ENCODE results near the gene PTGFR. TPM values are rescaled to one million over a fixed set of nuclear protein-coding genes. Genes with fewer than 3 reads are reported as not detected.

The PTGFR gene
- total and polyA plus RNA-seq, 2 of the 13 experiments (the other 11 are each of a cell fraction or from before 2014, with no cell fraction given), result not detected

DNA sequence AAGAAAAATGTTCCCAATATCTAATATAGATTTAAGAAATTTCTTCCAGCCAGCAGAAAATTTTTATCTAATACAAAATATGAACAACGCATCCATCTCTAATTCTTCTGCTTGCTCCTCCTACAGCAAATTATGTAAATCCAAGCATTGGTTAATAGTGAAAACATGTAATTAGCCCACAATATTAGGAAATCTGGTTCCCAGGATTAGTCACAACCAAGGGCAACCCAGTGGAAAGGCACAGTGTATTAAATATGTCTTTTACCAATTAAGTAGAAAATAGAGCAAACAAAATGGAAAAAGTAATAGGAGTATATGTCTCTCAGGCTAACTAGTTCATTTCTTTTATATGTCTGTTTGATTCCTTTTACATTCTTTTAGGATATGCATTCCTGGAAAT, 70.0 kb downstream of the PTGFR start:
- Histone ChIP-seq H4K20me1 (ENCODE audit: insufficient read depth, low read length) (no peaks in the 10 kb centered on the region), H3K4me2 (ENCODE audit: low read depth, low read length) (no peak overlapping the region), H2AFZ (ENCODE audit: low read length) (no peak overlapping the region), H3K4me3 (replicated peaks in 1 of 3; ENCODE audit: insufficient read depth in 1 of 3, low read depth in 2 of 3, low read length in 3 of 3) (no peak overlapping the region), H3K36me3 (replicated peaks in 1 of 2; ENCODE audit: control insufficient read depth in 1 of 2, insufficient read depth in 2 of 2, low read length in 2 of 2) (no peaks in the 10 kb centered on the region), H3K4me1 (ENCODE audit: insufficient read depth, low read length) (no peaks in the 10 kb centered on the region), H3K9me3 (ENCODE audit: low read length) (no peaks in the 10 kb centered on the region), H3K27me3 (ENCODE audit: control insufficient read depth in 1 of 2, insufficient read depth in 2 of 2, low read length in 2 of 2) (no peaks in the 10 kb centered on the region), H3K9ac (ENCODE audit: insufficient read depth, low read depth, low read length) (no peak overlapping the region), H3K27ac (ENCODE audit: extremely low read length, insufficient read depth, low read length) (no peak overlapping the region), H3K79me2 (ENCODE audit: insufficient read depth, low read length) (no peaks in the 10 kb centered on the region)
- TF ChIP-seq KAT2B (IDR thresholded peaks at IDR 0.05; ENCODE audit: borderline replicate concordance, low read depth, low read length) (no peak), ZNF121 (CRISPR knock-in tag; IDR thresholded peaks at IDR 0.05) (no peak)
- TF ChIP-seq, protein P1, sequence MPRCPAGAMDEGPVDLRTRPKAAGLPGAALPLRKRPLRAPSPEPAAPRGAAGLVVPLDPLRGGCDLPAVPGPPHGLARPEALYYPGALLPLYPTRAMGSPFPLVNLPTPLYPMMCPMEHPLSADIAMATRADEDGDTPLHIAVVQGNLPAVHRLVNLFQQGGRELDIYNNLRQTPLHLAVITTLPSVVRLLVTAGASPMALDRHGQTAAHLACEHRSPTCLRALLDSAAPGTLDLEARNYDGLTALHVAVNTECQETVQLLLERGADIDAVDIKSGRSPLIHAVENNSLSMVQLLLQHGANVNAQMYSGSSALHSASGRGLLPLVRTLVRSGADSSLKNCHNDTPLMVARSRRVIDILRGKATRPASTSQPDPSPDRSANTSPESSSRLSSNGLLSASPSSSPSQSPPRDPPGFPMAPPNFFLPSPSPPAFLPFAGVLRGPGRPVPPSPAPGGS (CRISPR knock-in tag; IDR thresholded peaks at IDR 0.05), result no peak
- DNase-seq (ENCODE audit: low spot score), result no peak
- no TSS peak for BruUV-seq (replicated peaks)
- ChIA-PET CTCF (ENCODE audit: low intra/inter-chr PET ratio, low total read pairs) (no interaction called here), POLR2A (no interaction called here)
- no peak for FAIRE-seq
- no peak for ATAC-seq
- intact Hi-C loops (cut with micrococcal nuclease; ENCODE audit: unreplicated experiment) (no loop called here), in situ Hi-C loops (cut with HindIII; ENCODE audit: extremely low pct_ligation_motif_present, low pct_unique_long_range_greater_than_20kb) (no loop called here)
- WGBS (ENCODE audit: low lambda C conversion rate), result 3% methylated on average over 1 of the region's 1 CpG

DNA sequence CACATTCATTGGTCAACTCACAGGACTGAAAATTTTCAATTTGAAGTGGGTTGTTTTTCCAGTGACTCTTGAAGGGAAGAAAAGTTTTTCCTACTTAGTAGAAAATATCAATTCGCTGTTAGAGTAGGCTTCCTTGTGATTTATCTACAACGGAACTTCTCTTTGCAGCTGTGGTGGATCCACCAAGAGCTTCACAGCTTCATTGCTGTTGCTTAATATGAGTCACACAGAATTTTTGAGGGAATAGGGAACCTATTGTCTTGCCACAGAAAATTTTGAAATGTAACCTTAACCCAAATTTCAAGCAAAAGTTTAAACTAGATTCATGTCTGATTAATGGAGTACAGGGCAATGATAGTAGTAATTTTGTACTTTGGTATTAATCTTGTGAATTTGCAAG, 71.1 kb downstream of the PTGFR start:
- no TSS peak for BruUV-seq (replicated peaks)
- no peak for FAIRE-seq

More for the DNA sequence above, 71.1 kb downstream of the PTGFR start:
- intact Hi-C loops (cut with micrococcal nuclease; ENCODE audit: unreplicated experiment), result no loop called here
- no peak for ATAC-seq
- Histone ChIP-seq H3K27ac (ENCODE audit: extremely low read length, insufficient read depth, low read length) (no peak overlapping the region), H3K4me2 (ENCODE audit: low read depth, low read length) (no peak overlapping the region), H3K4me1 (ENCODE audit: insufficient read depth, low read length) (no peaks in the 10 kb centered on the region), H3K79me2 (ENCODE audit: insufficient read depth, low read length) (no peaks in the 10 kb centered on the region), H3K9me3 (ENCODE audit: low read length) (no peaks in the 10 kb centered on the region), H3K27me3 (ENCODE audit: control insufficient read depth in 1 of 2, insufficient read depth in 2 of 2, low read length in 2 of 2) (no peaks in the 10 kb centered on the region), H3K4me3 (replicated peaks in 1 of 3; ENCODE audit: insufficient read depth in 1 of 3, low read depth in 2 of 3, low read length in 3 of 3) (no peak overlapping the region), H2AFZ (ENCODE audit: low read length) (no peak overlapping the region), H4K20me1 (ENCODE audit: insufficient read depth, low read length) (no peaks in the 10 kb centered on the region), H3K36me3 (replicated peaks in 1 of 2; ENCODE audit: control insufficient read depth in 1 of 2, insufficient read depth in 2 of 2, low read length in 2 of 2) (no peaks in the 10 kb centered on the region), H3K9ac (ENCODE audit: insufficient read depth, low read depth, low read length) (no peak overlapping the region)
- in situ Hi-C loops (cut with HindIII; ENCODE audit: extremely low pct_ligation_motif_present, low pct_unique_long_range_greater_than_20kb), result no loop called here
- DNase-seq (ENCODE audit: low spot score), result no peak
- WGBS (ENCODE audit: low lambda C conversion rate), result 46% methylated on average over 2 of the region's 2 CpGs
- POLR2A ChIA-PET, result no interaction called here
- TF ChIP-seq ZNF768 (CRISPR knock-in tag; IDR thresholded peaks at IDR 0.05) (no peak), SNRNP70 (IDR thresholded peaks at IDR 0.05; ENCODE audit: low read depth, low read length) (no peak), ISX (CRISPR knock-in tag; conservative IDR thresholded peaks at IDR 0.05) (no peak), MXI1 (IDR thresholded peaks at IDR 0.05; ENCODE audit: borderline replicate concordance, low read depth, low read length) (no peak)
- TF ChIP-seq, protein P1 (CRISPR knock-in tag; IDR thresholded peaks at IDR 0.05), result no peak
- TF ChIP-seq, protein P2, sequence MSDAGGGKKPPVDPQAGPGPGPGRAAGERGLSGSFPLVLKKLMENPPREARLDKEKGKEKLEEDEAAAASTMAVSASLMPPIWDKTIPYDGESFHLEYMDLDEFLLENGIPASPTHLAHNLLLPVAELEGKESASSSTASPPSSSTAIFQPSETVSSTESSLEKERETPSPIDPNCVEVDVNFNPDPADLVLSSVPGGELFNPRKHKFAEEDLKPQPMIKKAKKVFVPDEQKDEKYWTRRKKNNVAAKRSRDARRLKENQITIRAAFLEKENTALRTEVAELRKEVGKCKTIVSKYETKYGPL (CRISPR knock-in tag; IDR thresholded peaks at IDR 0.05), result no peak
- CTCF ChIA-PET (ENCODE audit: low intra/inter-chr PET ratio, low total read pairs), result no interaction called here

Measured in HepG2 (cell line).